GM18867 (cell line): ENCODE data around the gene SSR4.

Source experiments
- ATAC-seq: cut with Tn5 transposase; IDR thresholded peaks from one replicate; pipeline ENCODE4 v1.9.1; 2021; ENCODE audit warnings: mild to moderate bottlenecking, moderate library complexity; ENCODE audit not compliant: unreplicated experiment

The SSR4 gene

GRCh38 chrX:153769158-153769864 lies 25.2 kb upstream of the SSR4 start:
- ATAC-seq, result no peak

DNA sequence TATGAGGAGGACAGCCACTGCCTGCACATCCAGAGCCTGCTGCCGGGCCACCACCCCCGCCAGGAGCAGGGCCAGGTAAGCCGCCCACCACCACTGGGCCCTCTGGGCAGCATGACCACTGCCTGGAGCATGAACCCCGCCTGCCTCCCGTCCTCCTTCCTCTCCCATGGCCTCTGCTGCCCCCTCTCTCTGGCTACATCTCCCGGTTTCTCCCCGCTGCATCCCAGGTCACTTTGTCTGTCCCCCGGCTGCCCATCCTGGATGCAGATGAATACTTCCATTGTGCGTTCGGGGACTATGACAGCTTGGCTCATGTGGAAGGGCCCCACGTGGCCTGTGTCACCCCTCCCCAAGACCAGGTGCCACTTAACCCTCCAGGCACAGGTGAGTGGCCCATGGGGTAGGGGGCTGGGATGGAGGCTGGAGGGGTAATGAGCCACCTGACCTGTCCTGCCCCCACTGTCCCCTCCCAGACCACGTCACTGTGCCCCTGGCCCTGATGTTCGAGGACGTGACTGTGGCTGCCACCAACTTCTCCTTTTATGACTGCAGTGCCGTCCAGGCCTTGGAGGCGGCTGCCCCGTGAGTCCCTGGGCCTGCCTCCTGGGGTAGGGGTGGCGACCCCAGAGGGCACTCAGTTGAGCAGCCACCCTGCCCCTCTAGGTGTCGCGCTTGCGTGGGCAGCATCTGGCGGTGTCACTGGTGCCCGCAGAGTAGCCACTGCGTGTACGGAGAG lies 24.4 kb upstream of the SSR4 start:
- no peak for ATAC-seq

DNA sequence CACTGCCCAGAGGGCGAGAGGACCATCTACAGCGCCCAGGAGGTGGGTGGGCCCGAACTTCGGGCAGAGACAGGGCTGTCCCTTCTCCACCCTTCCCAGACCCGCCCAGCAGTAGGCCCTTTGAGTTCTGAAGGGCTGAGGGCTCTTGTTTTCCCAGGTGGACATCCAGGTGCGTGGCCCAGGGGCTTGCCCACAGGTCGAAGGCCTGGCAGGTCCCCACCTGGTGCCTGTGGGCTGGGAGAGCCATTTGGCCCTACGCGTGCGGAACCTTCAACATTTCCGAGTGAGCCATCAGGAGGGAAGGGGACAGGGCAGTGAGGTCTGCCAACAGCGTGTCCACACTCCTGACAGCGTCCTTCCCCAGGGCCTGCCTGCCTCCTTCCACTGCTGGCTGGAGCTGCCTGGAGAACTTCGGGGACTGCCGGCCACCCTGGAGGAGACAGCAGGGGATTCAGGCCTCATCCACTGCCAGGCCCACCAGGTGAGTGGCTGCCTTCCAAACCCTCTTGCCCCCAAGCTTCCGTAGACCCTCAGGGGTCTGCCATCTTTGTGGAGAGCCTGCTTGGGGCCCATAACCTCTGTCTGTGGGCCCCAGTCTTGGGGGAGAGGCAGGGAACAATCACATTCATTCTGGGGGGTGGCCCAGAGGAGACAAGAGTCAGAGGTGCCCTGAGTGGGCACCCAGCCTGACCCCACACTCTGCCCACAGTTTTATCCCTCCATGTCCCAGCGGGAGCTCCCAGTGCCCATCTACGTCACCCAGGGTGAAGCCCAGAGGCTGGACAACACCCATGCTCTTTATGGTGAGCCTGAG lies 23.7 kb upstream of the SSR4 start:
- ATAC-seq, result no peak

DNA sequence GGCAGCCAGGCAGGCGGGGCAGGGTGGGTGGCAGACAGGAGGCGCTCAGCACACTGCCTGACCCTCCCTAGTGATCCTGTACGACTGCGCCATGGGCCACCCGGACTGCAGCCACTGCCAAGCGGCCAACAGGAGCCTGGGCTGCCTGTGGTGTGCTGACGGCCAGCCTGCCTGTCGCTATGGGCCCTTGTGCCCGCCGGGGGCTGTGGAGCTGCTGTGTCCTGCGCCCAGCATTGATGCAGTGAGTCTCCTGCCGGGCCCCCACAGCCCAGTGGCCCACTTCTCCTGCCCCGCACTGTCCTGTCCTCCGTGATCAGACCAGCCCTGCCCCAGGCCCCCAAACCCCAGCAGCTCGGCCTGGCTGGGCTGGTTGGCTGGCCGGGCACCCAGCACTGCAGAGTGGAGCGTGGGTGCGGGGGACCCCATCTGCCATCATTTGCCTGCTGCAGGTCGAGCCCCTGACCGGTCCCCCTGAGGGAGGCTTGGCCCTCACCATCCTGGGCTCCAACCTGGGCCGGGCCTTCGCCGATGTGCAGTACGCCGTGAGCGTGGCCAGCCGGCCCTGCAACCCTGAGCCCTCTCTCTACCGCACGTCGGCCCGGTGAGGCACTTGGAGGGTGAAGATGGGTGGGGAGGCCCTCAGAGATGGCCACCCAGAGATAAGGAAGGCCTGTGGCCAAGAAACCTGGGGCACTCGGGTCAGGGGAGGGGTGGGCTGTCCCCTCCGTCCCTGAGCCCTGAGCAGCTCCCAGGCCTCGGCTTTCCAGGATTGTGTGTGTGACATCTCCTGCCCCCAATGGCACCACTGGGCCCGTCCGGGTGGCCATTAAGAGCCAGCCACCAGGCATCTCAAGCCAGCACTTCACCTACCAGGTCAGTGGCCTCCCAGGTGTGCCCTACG lies 22.8 kb upstream of the SSR4 start:
- no peak for ATAC-seq

DNA sequence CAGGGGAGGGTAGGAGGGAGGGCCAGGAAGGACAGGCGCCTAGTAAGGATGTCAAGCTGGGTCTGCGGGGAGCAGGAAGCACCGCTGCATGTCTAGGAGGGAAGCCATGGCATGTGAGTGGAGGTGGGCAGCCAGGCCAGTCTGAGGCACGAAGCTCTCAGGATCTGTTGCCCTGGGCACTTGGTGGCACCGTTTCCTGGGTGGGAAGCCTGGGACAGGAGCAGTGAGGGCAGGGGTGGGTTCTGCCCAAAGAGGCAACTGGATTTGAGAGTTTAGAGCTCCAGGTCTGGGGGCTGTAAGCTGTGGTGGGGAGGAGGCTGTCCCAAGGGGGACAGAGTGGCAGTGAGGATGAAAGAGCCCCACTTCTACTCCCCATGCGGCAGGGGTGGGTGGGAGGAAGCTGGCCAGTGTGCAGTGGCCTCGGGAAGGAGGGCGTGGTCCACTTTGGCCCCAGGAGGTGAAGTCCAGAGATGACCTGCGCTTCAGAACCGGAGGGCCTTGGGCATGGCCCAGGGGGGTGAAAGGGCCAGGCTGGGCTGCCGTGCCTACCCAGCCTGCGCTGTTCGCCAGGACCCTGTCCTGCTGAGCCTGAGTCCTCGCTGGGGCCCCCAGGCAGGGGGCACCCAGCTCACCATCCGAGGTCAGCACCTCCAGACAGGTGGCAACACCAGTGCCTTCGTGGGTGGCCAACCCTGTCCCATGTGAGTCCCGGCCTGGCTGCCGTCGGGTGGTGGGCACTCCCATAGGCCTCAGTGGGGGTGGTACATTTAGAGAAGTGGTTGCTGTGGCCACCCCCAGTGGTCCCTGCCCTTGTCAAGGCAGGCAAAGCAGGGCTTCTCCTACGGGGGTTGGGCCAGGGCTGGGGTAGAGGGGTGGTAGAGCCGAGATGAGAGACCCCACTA lies 21.9 kb upstream of the SSR4 start:
- no peak for ATAC-seq

DNA sequence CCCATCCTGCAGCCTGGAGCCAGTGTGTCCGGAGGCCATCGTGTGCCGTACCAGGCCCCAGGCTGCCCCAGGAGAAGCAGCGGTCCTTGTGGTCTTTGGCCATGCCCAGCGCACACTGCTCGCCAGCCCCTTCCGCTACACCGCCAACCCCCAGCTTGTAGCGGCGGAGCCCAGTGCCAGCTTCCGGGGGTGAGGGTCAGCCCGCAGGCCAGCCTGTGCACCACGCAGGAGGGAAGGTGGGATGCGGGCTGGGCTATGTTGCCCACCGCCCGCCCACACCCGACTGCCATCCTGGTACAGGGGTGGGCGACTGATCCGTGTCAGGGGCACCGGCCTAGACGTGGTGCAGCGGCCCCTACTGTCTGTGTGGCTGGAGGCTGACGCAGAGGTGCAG lies 21.3 kb upstream of the SSR4 start:
- no peak for ATAC-seq

GRCh38 chrX:153773741-153774575 lies 20.5 kb upstream of the SSR4 start:
- ATAC-seq, result no peak

- ATAC-seq, result no peak
Observed at GRCh38 chrX:153774576-153775292, 19.7 kb upstream of the SSR4 start.

DNA sequence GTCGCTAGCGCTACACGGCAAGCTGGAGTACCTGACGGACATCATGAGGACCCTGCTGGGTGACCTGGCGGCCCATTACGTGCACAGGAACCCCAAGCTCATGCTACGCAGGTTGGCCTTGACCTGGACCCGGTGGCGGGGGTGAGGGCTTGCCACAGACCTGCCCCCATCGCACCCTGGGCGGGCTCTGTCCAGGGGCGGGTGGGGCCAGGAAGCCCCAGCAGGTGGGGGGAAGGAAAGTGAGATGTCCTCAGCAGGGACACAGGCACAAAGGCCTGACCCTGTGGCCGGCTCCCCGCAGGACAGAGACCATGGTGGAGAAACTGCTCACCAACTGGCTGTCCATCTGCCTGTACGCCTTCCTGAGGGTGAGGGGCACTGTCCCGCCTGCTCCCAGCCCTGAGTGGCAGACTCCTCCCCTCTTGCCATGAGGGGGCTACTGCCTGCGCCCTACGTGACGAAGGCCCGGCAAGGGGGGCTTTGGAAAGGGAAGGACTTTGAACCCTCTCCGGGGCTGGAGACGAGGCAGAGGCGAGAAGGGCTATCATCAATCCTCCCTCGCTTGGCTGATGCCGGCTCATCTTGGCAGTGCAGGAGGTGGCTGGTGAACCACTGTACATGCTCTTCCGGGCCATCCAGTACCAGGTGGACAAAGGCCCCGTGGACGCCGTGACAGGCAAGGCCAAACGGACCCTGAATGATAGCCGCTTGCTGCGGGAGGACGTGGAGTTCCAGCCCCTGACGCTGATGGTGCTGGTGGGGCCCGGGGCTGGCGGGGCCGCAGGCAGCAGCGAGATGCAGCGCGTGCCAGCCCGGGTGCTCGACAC lies 19.0 kb upstream of the SSR4 start:
- ATAC-seq, result no peak

GRCh38 chrX:153776120-153776599 lies 18.3 kb upstream of the SSR4 start:
- ATAC-seq, result no peak

DNA sequence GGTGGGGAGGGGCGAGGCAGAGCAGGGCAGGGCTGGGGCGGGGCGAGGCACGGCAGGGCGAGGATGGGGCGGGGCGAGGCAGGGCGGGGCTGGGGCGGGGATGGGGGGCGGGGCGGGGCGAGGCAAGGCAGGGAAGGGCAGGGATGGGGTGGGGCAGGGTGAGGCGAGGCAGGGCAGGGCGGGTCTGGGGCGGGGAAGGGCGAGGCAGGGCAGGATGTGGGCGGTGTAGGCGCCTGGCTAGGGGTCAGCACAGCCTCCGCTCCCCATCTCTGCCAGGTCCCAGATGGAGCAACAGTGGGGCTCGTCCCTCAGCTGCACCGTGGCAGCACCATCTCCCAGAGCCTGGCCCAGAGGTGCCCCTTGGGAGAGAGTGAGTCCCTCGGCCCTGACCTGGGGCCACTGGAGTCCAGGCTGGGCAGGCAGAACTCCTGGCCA lies 17.8 kb upstream of the SSR4 start:
- ATAC-seq, result no peak

DNA sequence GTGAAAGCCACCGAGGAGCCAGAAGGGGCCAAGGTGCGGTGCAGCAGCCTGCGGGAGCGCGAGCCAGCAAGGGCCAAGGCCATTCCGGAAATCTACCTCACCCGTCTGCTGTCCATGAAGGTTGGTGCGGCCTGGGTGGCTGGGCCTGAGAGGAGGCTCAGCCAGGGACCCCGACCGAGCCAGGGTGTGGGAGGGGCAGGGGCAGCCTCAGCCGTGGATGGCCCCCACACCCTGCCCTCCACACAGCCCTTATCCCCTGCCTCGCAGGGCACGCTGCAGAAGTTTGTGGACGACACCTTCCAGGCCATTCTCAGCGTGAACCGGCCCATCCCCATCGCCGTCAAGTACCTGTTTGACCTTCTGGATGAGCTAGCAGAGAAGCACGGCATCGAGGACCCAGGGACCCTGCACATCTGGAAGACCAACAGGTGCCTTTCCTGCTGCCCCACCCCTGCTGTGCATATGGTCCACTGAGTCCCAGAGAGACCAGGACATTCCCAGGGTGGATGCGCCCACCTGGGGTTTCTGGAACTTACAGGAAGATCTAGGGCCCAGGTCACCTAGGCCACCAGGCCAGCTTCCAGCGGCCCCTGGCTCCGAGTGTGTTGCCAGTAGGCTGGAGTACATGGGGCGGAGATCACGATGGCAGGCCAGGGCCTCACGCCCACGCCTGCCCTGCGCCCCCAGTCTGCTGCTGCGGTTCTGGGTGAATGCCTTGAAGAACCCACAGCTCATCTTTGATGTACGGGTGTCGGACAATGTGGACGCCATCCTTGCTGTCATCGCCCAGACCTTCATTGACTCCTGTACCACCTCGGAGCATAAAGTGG lies 17.0 kb upstream of the SSR4 start:
- ATAC-seq, result no peak

GRCh38 chrX:153778181-153778580 lies 16.3 kb upstream of the SSR4 start:
- ATAC-seq, result no peak

DNA sequence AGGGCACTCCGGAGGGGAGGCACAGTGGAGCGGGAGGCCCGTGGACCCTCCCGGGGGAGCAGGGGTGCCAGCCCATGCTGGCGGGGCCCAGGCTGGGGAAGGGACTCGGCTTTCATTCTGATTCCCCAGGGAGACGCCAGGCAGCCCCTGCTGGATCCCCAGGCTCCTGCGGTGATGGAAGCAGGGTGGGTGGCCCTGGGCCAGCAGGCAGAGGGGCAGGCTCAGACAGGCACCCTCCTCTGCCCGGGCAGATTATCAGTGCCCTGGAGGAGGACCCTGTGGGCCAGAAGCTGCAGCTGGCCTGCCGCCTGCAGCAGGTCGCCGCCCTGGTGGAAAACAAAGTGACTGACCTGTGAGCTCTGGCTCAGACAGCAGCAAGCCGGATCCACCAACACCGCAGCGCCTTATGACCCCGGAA lies 15.8 kb upstream of the SSR4 start:
- no peak for ATAC-seq

DNA sequence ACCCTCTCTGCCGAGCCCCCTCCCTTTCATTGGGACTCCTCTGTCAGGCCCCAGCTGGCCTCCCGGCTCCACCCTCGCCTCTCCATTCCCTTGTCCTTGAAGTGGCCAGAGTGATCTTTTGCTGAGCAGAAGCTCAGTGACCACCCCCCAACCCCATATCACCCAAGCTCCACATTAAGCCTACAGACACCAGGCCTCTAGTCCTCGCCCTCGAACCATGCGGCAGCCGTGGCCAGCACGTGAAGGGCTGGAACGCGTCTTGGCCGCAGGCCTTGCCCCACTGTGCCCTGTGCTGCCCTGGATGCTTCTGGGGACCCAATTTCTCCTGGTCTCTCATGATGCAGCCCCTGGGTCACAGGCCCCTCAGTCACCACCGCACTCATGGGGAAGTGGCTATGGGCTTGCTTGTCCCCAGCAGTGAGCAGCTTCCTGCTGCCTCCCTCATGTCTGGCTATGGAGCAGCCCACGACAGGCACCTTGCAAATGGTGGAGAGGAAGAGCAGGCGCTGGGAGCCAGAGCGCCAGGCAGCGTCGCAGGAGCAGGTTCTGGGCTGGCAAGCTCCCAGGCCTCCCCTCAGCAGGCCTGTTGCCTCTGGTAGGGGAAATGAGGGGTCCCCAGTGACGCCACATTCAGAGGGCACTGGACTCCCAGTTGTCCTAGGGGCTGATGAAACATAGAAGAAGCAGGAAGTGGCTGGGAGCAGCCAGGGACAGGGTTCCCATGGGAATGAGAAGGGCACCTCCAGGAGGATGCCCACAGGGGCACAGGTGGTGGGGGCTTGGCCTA lies 14.4 kb upstream of the SSR4 start:
- ATAC-seq, result no peak
